Heart left ventricle (tissue), 16 donors: ENCODE data around the gene PPCS. TPM values are rescaled to one million over a fixed set of nuclear protein-coding genes. Genes with fewer than 3 reads are reported as not detected.

ENCODE experiments used
- ATAC-seq, 4 donors: fragments of 200-7000 bp; cut with Tn5 transposase; one replicate each; pipeline ENCODE4 v1.9.1; 2020 to 2022; ENCODE audit warnings: moderate library complexity in 4 of 4, mild to moderate bottlenecking in 3 of 4, moderate number of reproducible peaks in 1 of 4
- DNase-seq, 5 donors: peaks; one replicate each; pipeline ENCODE4 v3.0.0-alpha.2; 2020
- H3K27ac ChIP-seq, 12 donors: fragments of 200-600 bp; sonication (generic) in 4 of 12; one replicate each; pipeline versions ENCODE4 v1.5.0 to v1.8.0; 2016 to 2022; ENCODE audit warnings: mild to moderate bottlenecking in 2 of 12
- H3K27me3 ChIP-seq, 9 donors: fragments of 200-600 bp; sonication (generic) in 2 of 9; one replicate each; pipeline versions ENCODE4 v1.5.1 to v1.8.0; 2016 to 2022; ENCODE audit warnings: mild to moderate bottlenecking in 3 of 9
- H3K36me3 ChIP-seq, 9 donors: fragments of 200-600 bp; sonication (generic) in 2 of 9; one replicate each; pipeline versions ENCODE4 v1.5.0 to v1.8.0; 2018 to 2022; ENCODE audit warnings: mild to moderate bottlenecking in 2 of 9
- H3K4me1 ChIP-seq, 12 donors: fragments of 200-600 bp; sonication (generic) in 4 of 12; one replicate each; pipeline versions ENCODE4 v1.5.0 to v1.8.0; 2016 to 2022; ENCODE audit warnings: mild to moderate bottlenecking in 3 of 12
- H3K4me3 ChIP-seq, 12 donors: fragments of 200-600 bp; sonication (generic) in 4 of 12; one replicate each; pipeline versions ENCODE4 v1.5.0 to v1.8.0; 2017 to 2022; ENCODE audit warnings: mild to moderate bottlenecking in 9 of 12, moderate library complexity in 4 of 12
- H3K9me3 ChIP-seq, 12 donors: fragments of 200-600 bp; sonication (generic) in 4 of 12; one replicate each; pipeline versions ENCODE4 v1.5.0 to v1.8.0; 2016 to 2022; ENCODE audit warnings: mild to moderate bottlenecking in 1 of 12
- CTCF ChIP-seq, 12 donors: fragments of 200-600 bp; sonication (generic) in 4 of 12; IDR thresholded peaks; one replicate each; pipeline versions ENCODE4 v1.5.0 to v1.8.0; 2018 to 2022; ENCODE audit warnings: antibody characterized with exemption in 12 of 12, mild to moderate bottlenecking in 5 of 12
- POLR2A ChIP-seq, 2 donors: fragments of 450-650 bp; IDR thresholded peaks; one replicate each; pipeline ENCODE4 v1.6.1; 2017; ENCODE audit warnings: antibody characterized with exemption in 2 of 2, mild to moderate bottlenecking in 2 of 2, moderate library complexity in 2 of 2
- WGBS, 4 donors: extraction: QIAGEN DNeasy Blood & Tissue Kit in 2 of 4; methylation state at CpG; one replicate each; pipeline versions ENCODE4 v1.1.5 to v1.1.7; 2013 to 2018; 5-methylcytosine and 5-hydroxymethylcytosine counted together
- intact Hi-C, 10 donors: fragments of 100-400 bp; cut with DNase I; formaldehyde crosslinking; loops; one replicate each; pipeline versions ENCODE4 v1.11.1 to v1.14.2; 2022
- polyA plus RNA-seq, 2 donors: library from polyadenylated mRNA; stranded (reverse); fragments of 200-250 nt; gene quantifications; one replicate each; pipeline ENCODE4 v1.2.3, GENCODE V29; 2013
- total RNA-seq, 9 donors: library from RNA; depleted of rRNA in 2 of 9; stranded (reverse); fragments of >200 nt in 2 of 9; fragmentation: NEBNext Ultra II Directional in 3 of 9; extraction: Animal tissue kit (Norgen Biotek cat#: 25700) in 3 of 9; gene quantifications; one replicate each; pipeline versions ENCODE4 v1.1.0 to v1.2.4, GENCODE V29; 2016 to 2023
- donor health status: ischemic (EF 13 %, LVEDD 7.1; RV severe dilation, severe dysfunction).
- donor health status: healthy with polysubstance abuse.
- donor health status: DM: no; HTN: yes; CAD: no.
- donor health status: DM: no; HTN: no; CAD: no.
- donor health status: ischemic (EF 25% LVEDD 6.9; RV normal size, moderate dysfunction).
- donor health status: ischemic (EF 25% LVEDD 5.7; RV mildly dilated, moderate dysfunction).
- donor health status: healthy.
- donor health status: DM: yes; HTN: yes; CAD: no.
- donor health status: ischemic (EF 35%, LVEDD 5.7; RV mildly dilated, moderate dysfunction).
- donor health status: nonischemic (EF 11% LVEDD 7.7; RV severe dilation, severe dysfunction).
- donor health status: DM: yes; HTN: yes; CAD: no.
- donor health status: PGD.
- donor health status: ischemic (EF 29% LVEDD 5.4; RV normal size, mild dysfunction).
- donor health status: nonischemic (EF 23%, LVEDD 6.1; RV moderate dilation, normal function).

The PPCS gene
- total and polyA plus RNA-seq, 11 donors = 34.3 to 50.7 (median 42.4) TPM

GRCh38 chr1:42449256-42449655 is 7.1 kb upstream of the PPCS start:
- H3K27me3 ChIP-seq = no peaks in the 10 kb centered on the region
- H3K27ac ChIP-seq = no peak overlapping the region
- no peaks in the 10 kb centered on the region for H3K4me1 ChIP-seq
- no peak for ATAC-seq
- H3K4me3 ChIP-seq = no peak overlapping the region
- TF ChIP-seq CTCF (IDR thresholded peaks at IDR 0.05) = no peak
- no peak for TF ChIP-seq POLR2A (IDR thresholded peaks at IDR 0.05)
- H3K9me3 ChIP-seq = no peaks in the 10 kb centered on the region
- intact Hi-C loops = loop anchor here in 1 of 10 donors (10.0 kb wide), 1 partner anchor 274 kb away; no protein-coding TSS in a partner anchor
- H3K36me3 ChIP-seq = no peaks in the 10 kb centered on the region
- DNase-seq = no peak

DNA sequence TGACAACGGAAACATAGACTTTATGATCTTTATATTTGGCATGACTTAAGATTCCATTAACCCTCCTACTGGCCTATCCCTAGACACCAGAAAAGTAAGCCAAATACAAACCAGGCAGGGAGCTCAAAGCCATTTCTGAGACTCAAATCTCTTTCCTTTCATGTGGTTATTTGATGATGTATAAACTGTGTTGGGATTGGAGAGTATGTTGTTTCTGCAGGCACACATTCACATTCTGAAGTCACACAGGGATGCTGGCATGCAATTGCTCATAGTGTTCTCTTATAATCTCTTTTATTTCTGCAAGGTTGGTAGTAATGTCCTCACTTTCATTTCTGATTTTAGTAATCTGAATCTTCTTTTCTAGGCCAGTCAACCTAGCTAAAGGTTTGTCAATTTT is 6.3 kb upstream of the PPCS start:
- no peak for TF ChIP-seq POLR2A (IDR thresholded peaks at IDR 0.05)
- TF ChIP-seq CTCF (IDR thresholded peaks at IDR 0.05) = no peak
- H3K36me3 ChIP-seq = no peaks in the 10 kb centered on the region
- intact Hi-C loops = loop anchor here in 3 of 10 donors (10.0 kb wide), 3 partner anchors 105 to 305 kb away; no protein-coding TSS in a partner anchor
- no peaks in the 10 kb centered on the region for H3K9me3 ChIP-seq
- no peak overlapping the region for H3K4me3 ChIP-seq
- DNase-seq (no peak), ATAC-seq (no peak)
- no peaks in the 10 kb centered on the region for H3K27me3 ChIP-seq
- WGBS, 4 donors = 73 to 93% (median 92%) methylated on average over 1 of the region's 1 CpG
- H3K27ac ChIP-seq = no peak overlapping the region
- peaks cover 0 to under 1% (median 0%) of the 10 kb centered on the region in 12 donors for H3K4me1 ChIP-seq

DNA sequence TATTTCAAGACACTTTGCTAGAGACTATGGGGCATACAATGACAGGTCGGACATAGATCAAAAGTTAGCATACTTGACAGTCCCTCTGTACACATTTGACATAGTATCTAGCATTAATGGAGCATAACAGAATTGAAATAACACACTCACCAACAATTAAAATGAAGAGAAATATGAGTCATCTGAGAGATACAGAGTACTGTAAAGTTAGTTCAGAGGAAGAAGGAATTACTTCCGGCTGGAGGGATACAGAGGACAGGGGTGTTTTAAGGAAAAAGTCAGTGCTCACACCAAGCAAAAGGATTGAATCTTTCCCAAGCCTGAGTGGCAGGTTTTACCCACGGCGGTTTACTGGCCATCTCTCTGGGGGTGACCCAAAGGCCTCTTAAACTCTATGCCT is 3.0 kb upstream of the PPCS start:
- peaks cover 0 to 10% (median 6%) of the 10 kb centered on the region in 9 donors for H3K36me3 ChIP-seq
- ATAC-seq = no peak
- no peaks in the 10 kb centered on the region for H3K27me3 ChIP-seq
- TF ChIP-seq POLR2A (IDR thresholded peaks at IDR 0.05) (no peak), CTCF (IDR thresholded peaks at IDR 0.05) (no peak)
- H3K9me3 ChIP-seq = no peaks in the 10 kb centered on the region
- no peak overlapping the region for H3K4me3 ChIP-seq
- H3K4me1 ChIP-seq = peaks cover 0 to 25% (median 15%) of the 10 kb centered on the region in 12 donors
- WGBS, 4 donors = 83 to 88% (median 87%) methylated on average over 4 of the region's 4 CpGs
- no peak overlapping the region for H3K27ac ChIP-seq
- intact Hi-C loops = loop anchor here in 3 of 10 donors (10.0 kb wide), 3 partner anchors 109 to 301 kb away; no protein-coding TSS in a partner anchor
- DNase-seq = no peak

- TF ChIP-seq CTCF (IDR thresholded peaks at IDR 0.05) (no peak), POLR2A (IDR thresholded peaks at IDR 0.05) (no peak)
- H3K4me1 ChIP-seq = peaks cover 0 to 25% (median 15%) of the 10 kb centered on the region in 12 donors
Observed at GRCh38 chr1:42454403-42454802, 1.9 kb upstream of the PPCS start.

More at GRCh38 chr1:42454403-42454802, 1.9 kb upstream of the PPCS start:
- Histone ChIP-seq H3K9me3 (no peaks in the 10 kb centered on the region), H3K27ac (no peak overlapping the region), H3K36me3 (peaks cover 0 to 21% (median 16%) of the 10 kb centered on the region in 9 donors), H3K4me3 (no peak overlapping the region), H3K27me3 (no peaks in the 10 kb centered on the region)
- intact Hi-C loops = loop anchor here in 3 of 10 donors (10.0 kb wide), 3 partner anchors 110 to 300 kb away; no protein-coding TSS in a partner anchor
- WGBS, 4 donors = 92 to 97% (median 96%) methylated on average over 5 of the region's 5 CpGs
- ATAC-seq = no peak
- no peak for DNase-seq
